Spleen (tissue), 7 donors: ENCODE results near the gene MBOAT2.

ENCODE experiments used
- POLR2A ChIP-seq, 3 donors: fragments of 450-650 bp; IDR thresholded peaks; one replicate each; pipeline ENCODE4 v1.5.1; 2017; ENCODE audit warnings: antibody characterized with exemption in 3 of 3, mild to moderate bottlenecking in 1 of 3
- TF ChIP-seq, protein P1 (sequence below), 11 experiments: fragments of 200-600 bp in 7 of 11; fragments of 450-650 bp in 4 of 11; sonication (generic) in 4 of 11; IDR thresholded peaks in 8 of 11; conservative IDR thresholded peaks in 3 of 11; 1 replicate in 7 of 11; 2 replicates in 4 of 11; pipeline versions ENCODE4 v1.4.0 to v1.8.0; 2016 to 2021; ENCODE audit warnings: antibody characterized with exemption in 11 of 11, inconsistent platforms in 4 of 11, mild to moderate bottlenecking in 1 of 11
- donor health status: DM: no; HTN: no; CAD: no; lungs with moderate emphysema.
- donor health status: DM: no; HTN: no; CAD: no.
- donor health status: DM: no; HTN: no; CAD: no.

DNA sequence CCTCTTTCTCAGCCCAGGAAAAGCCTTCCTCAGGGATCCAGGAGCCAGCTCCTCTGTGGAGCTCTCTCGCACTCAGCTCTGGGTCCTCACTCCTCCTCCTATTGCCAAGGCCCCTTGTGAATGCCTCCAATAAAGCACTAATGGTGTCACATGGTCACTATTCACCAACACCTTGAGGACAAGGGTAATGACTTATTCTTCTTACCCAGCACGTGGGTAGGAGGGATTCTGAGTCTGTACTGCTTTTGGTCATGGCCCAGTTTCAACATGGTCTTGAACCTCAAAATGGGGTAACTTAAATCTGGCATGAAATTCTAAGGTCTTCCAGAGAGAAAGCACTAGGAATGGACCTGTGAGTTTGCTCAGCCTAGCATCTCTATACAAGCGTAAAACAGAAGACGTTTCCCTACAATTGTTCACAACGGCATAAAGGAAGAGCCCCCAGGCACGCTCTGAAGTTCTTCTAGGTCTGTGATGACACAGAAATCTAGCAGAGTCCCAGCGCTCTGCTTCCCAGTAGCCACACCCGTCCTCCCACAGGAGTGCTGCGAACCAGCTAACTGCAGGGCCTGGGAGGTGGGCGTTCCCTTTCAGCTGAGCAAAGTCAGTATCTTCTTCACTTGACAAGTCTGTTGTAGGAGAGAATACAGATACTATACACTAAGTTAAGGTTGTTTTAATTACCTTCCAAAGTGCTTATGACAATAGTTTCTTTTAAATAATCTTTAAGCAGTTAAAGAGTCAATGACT lies 151.5 kb downstream of the MBOAT2 start:
- TF ChIP-seq, protein P1, sequence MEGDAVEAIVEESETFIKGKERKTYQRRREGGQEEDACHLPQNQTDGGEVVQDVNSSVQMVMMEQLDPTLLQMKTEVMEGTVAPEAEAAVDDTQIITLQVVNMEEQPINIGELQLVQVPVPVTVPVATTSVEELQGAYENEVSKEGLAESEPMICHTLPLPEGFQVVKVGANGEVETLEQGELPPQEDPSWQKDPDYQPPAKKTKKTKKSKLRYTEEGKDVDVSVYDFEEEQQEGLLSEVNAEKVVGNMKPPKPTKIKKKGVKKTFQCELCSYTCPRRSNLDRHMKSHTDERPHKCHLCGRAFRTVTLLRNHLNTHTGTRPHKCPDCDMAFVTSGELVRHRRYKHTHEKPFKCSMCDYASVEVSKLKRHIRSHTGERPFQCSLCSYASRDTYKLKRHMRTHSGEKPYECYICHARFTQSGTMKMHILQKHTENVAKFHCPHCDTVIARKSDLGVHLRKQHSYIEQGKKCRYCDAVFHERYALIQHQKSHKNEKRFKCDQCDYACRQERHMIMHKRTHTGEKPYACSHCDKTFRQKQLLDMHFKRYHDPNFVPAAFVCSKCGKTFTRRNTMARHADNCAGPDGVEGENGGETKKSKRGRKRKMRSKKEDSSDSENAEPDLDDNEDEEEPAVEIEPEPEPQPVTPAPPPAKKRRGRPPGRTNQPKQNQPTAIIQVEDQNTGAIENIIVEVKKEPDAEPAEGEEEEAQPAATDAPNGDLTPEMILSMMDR (IDR thresholded peaks at IDR 0.05 in 8 of 11, conservative IDR thresholded peaks at IDR 0.05 in 3 of 11): no peak
- TF ChIP-seq POLR2A (IDR thresholded peaks at IDR 0.05): no peak
